Stimulated activated effector memory CD8-positive, alpha-beta T cell treated with anti-CD3 and anti-CD28 coated beads, Interleukin-12 subunit alpha, Interleukin-12 subunit beta, amount 100 ng/mL, for 72 hours (primary cell): ENCODE data around the gene TTC6.
"Not testable (repeated sequence)": the region's sequence is repeated elsewhere in the genome, so short reads cannot be mapped to it uniquely, and the experiment has no call there.

Experiments
- ATAC-seq: fragments of 150-1000 bp; cut with Tn5 transposase; 2 replicates; pipeline ENCODE4 v1.10.0; 2021
- DNase-seq, 2 donors: peaks; one replicate each; pipeline ENCODE4 v3.0.0; 2021 to 2022; ENCODE audit warnings: low spot score in 2 of 2
- H3K27ac Mint-ChIP-seq: one replicate; pipeline ENCODE4 v1.8.0; 2022; ENCODE audit warnings: mild to moderate bottlenecking, mixed read lengths
- H3K36me3 Mint-ChIP-seq: one replicate; pipeline ENCODE4 v1.8.0; 2022; ENCODE audit warnings: mild to moderate bottlenecking, mixed read lengths
- H3K4me1 Mint-ChIP-seq: one replicate; pipeline ENCODE4 v1.8.0; 2022; ENCODE audit warnings: mixed read lengths
- H3K4me3 Mint-ChIP-seq: one replicate; pipeline ENCODE4 v1.8.0; 2022; ENCODE audit warnings: mild to moderate bottlenecking, mixed read lengths
- H3K9me3 Mint-ChIP-seq: one replicate; pipeline ENCODE4 v1.8.0; 2022; ENCODE audit warnings: mixed read lengths

TTC6 gene, protein sequence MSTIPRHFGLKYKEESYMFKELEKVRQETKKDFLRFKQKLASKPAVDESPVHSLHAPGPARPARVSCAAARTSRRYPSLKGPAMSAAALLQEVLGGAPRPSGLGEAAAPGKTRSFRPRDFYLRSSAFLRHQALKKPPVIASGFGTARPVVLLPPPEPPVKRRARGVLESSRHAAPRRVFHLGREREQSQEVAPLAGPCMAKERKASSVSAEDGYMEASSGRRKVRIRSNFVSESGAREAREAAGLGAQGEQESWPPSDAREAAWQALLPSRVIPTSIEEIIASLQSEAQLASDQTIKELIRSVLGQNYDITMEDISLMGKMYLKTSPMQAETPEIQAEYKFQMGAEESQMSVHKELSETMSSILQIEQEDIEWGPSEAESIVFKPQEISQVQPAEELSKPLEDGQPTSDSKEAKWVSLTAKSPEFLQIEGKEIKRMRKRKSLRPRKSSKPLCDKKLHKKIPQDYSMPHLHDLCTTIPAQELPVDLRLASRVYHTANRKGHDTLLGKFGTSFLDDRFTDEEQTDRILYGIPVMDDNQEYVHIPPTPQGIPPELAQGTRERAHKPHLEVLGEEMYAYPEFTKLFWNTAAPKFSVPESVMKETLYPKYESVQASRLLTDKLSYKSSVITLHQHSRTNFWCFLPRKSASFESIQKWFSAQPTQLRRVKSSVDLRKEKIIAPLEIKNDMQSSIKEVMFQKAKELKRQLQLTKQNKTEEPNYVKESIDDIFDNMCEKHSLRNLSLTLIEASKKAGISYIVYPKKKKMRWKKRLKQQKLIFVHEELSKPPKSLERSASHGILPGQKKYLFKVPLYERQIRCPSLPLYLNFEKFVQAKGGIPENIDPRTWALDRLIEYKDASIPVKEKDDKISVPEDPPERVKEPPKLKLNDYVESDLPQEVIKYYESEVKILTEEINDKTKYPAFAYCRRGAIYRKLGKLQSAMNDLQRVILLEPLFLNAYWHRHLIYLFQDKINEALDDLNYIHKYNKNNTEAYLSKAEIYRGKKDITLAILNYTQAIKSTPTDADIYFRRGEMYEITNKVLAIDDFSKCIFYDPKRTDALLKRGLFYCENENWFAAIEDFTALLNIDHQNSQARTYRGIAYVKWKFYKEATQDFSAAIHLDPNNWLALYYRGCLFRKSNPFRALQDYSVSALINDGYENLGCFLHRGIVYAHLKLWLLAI (N-terminal part only)

DNA sequence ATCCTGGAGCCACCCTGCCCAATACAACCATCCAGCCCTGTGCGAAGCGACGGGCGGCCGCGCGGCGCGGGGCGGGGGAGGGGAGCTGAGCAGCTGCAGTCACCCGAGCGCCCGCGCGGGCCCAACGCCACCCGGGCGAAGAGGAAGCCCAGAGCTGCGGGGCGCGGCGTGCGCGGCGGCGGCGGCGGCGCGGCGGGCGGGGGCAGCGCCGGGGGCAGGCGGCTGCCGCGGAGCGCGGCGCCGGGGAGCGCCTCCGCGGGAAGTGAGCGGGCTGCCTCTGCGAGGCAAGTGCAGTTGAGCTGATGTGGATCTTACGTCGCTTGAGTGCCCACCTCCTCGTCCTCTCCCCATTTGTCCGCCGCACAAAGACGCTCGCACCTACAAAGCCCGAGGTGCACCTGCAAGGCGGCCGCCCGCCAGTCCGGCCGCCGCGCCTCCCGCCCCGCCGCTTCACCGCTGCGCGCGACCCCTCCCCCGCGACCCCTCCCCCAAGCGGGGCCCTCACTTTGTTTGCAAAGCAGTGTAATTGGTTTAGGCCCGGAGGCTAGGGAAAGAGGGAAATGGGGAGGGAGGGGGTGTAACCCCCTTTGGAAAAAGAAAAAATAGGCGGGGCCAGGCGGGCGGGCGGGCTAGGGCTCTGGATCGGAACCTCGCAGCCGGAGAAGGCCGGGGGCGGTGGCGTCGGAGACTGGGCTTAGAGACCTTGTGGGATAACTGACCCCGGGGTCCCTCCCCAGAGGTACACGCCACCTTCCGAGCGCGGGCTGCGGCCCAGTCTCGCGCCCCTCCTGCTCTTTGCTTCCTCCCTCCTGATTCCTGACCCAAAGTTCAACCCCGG lies at the start of gene TTC6, which contains the start of gene FOXA1:
Gene TTC6, plus strand, starts transcription at position 659 of the 838 bp plus-strand sequence. CDS start 26,436 bp downstream, outside the sequence.
Gene FOXA1, minus strand, starts transcription at position 279 of the 838 bp plus-strand sequence. Its CDS starts 277 bp downstream, at position 2.
- DNase-seq (no peak), ATAC-seq (no peak)
- Mint-ChIP-seq H3K4me1 (peaks cover 15% of the 10 kb centered on the region), H3K27ac (peak within 1 kb of the TSS; percentile 36), H3K9me3 (peaks cover 9% of the 10 kb centered on the region), H3K4me3 (peak within 1 kb of the TSS; percentile 48), H3K36me3 (peaks cover 5% of the 10 kb centered on the region)

DNA sequence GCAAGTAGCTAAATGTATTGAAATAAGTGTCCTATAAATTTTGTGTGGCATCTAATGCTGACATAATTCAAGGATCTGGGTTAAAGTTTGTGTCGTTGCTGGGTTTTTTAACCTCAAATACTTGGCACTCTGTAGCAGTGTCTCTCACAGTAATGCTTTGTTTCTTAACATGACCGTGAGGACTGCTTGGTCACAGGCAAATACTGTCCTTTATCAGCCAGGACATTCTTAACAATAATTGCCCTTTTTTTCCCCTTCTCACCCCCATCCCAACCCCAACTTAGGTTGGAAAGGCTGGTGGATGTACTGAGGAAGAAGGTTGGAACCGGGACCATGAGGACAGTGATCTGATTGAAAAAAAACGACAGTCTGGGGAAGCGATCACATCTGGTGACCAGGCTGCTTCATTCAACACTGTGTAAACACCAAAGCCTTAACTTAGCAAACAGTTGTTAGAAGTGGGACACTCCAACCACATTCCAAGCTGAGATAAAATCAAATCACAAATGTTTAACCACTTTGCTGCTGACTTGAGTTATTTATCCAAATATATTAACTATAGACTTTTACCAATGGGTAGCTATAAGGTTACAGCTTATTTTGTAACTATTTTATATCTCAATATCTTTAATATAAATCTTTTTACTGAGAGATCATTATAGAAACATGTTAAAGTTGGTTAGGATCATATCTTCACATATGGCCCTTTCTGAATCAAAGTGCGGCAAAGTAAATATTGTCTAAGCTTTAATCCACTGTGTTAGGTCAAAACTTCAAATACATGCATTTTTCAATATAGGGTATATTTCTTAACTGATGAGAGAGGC lies 48.6 kb upstream of the TTC6 start:
- no peak overlapping the region for H3K27ac Mint-ChIP-seq
- no peak overlapping the region for H3K4me3 Mint-ChIP-seq
- no peaks in the 10 kb centered on the region for H3K36me3 Mint-ChIP-seq
- no peaks in the 10 kb centered on the region for H3K4me1 Mint-ChIP-seq
- DNase-seq (no peak), ATAC-seq (no peak)
- H3K9me3 Mint-ChIP-seq: peaks cover 3% of the 10 kb centered on the region

DNA sequence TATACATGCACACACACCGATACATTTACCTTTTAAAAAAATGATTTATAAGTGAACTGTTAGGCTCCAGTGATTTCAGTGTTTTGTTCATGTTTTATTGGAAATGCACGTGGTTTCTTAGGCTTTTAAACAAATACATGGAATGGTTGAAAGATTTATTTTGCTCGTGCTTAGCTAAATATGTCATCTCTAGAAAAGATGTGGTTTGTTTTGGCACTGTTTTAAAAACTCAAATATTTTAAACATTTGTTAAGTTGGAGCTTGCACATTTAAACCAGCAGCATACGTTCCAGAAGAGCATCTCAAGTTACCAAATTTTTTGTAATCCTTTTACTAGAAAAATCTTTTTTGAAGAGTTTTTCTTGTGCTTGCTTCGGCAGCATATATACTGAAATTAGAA lies 44.9 kb upstream of the TTC6 start:
- Mint-ChIP-seq H3K4me3 (no peak overlapping the region), H3K36me3 (no peaks in the 10 kb centered on the region), H3K4me1 (no peaks in the 10 kb centered on the region), H3K9me3 (peaks cover 14% of the 10 kb centered on the region), H3K27ac (no peak overlapping the region)
- no peak for ATAC-seq
- DNase-seq: no peak

DNA sequence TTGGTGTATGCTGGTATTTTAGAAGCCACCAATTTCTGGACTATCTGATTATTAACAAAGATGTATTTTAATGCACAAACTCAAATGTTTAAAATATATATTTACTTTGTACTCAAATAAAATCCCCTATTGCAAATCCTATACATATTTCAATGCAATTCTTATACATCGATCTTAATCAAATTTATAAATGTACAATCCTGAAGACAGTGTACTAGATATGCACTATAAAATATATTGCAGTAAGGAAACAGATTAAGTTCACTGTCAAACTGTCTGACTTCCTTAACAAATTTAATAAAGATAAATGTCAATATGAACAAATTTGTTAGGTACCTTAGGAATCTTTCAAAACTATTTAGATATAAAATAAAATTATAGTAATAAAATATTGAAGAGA lies 44.3 kb upstream of the TTC6 start:
- Mint-ChIP-seq H3K36me3 (no peaks in the 10 kb centered on the region), H3K27ac (no peak overlapping the region), H3K4me3 (no peak overlapping the region), H3K9me3 (peaks cover 14% of the 10 kb centered on the region), H3K4me1 (no peaks in the 10 kb centered on the region)
- DNase-seq (no peak), ATAC-seq (no peak)

DNA sequence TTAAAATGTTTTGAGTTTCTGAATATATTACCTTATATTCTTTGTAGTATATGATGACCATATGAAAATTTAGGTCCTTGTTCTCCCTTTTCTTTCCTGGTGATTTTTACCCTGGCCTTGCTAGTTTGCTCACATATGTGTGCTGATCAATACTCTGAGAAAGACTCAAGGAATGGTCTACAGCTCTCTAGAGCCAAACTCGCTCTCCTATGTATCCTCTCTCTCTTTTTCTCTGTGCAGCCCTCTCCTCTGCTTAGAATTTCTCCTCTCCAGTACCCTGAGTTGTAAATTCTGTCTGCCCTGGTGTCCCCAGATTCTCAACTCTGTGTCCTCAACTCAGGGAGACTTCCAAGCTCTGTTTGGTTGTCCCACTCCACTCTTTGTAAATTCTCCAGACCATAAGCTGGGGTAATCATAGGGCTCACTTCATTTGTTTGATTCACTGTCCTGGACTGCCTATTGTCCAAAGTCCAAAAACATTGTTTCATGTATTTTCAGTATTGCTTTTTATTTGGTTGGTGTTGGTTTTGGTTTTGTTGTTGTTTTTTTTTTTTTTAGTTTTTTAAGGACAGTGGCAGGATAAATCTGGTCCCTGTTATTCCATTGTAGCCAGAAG lies 41.4 kb upstream of the TTC6 start:
- Mint-ChIP-seq H3K9me3 (peaks cover 25% of the 10 kb centered on the region), H3K4me1 (no peaks in the 10 kb centered on the region), H3K4me3 (no peak overlapping the region), H3K27ac (no peak overlapping the region), H3K36me3 (no peaks in the 10 kb centered on the region)
- no peak for ATAC-seq
- DNase-seq: no peak

DNA sequence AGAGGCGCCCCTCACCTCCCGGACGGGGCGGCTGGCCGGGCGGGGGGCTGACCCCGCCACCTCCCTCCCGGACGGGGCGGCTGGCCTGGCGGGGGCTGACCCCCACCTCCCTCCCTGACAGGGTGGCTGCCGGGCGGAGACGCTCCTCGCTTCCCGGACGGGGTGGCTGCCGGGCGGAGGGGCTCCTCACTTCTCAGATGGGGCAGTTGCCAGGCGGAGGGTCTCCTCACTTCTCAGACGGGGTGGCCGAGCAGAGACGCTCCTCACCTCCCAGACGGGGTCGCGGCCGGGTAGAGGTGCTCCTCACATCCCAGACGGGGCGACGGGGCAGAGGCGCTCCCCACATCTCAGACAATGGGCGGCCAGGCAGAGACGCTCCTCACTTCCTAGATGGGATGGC lies 39.8 kb upstream of the TTC6 start:
- not testable (repeated sequence) for H3K27ac Mint-ChIP-seq, ATAC-seq, H3K4me1 Mint-ChIP-seq, DNase-seq, H3K4me3 Mint-ChIP-seq, H3K36me3 Mint-ChIP-seq
- peaks cover 25% of the 10 kb centered on the region for H3K9me3 Mint-ChIP-seq

DNA sequence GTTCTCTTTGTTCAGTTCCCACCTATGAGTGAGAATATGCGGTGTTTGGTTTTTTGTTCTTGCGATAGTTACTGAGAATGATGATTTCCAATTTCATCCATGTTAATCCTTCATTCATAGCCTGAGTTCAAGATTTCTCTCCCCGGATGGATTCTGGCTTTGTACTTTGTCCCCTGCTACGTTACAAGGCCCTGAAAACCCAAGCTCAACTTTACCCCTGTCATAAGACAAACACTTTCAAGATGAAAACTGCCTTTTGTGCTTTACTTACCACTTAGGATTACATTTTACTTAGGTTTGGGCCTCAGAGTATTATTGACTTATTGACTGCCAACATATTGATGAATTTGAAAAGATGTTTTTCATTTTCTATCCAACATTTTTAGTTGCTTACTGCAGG lies 36.7 kb upstream of the TTC6 start:
- DNase-seq (no peak), ATAC-seq (no peak)
- Mint-ChIP-seq H3K36me3 (no peaks in the 10 kb centered on the region), H3K27ac (no peak overlapping the region), H3K9me3 (peaks cover 18% of the 10 kb centered on the region), H3K4me3 (no peak overlapping the region), H3K4me1 (no peaks in the 10 kb centered on the region)

DNA sequence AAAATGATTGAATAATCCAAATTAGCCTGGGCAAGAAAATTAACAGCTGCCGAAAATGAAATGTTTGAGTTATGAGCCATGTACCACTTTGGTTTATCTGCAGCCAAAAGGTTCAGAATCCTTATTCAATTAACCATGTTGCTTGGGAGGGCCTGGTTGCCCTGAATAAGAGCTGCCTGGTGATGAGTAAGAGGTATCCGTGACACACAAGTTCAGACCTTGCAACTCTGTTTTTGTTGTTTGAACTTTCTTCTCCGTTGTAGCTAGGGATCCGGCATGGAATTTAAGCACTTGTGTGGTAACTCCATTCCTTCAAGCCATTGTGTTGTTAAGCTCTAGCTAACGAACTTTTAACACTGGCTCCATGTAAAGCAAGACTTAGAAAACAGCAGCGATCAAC lies 36.0 kb upstream of the TTC6 start:
- ATAC-seq (no peak), DNase-seq (no peak)
- H3K4me3 Mint-ChIP-seq: no peak overlapping the region
- no peaks in the 10 kb centered on the region for H3K4me1 Mint-ChIP-seq
- H3K27ac Mint-ChIP-seq: no peak overlapping the region
- peaks cover 12% of the 10 kb centered on the region for H3K9me3 Mint-ChIP-seq
- H3K36me3 Mint-ChIP-seq: no peaks in the 10 kb centered on the region

DNA sequence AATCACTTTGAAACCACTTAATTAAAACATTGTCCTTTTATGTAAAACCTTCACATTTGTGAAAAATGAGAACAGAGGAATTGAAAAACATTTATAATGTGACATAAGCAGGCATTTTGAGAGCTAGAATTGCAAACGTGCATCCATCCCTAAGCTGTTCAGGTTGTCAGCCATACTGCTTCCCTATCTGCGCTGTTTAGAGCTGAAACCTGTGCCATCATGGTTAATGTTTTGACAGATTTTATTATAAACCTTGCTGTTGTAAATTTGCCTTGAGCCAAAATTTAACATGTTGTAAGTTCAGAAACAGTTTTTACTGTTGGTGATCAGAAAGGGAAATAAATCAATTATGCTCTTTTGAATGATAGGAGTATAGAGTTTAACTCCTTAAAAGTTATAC lies 32.2 kb upstream of the TTC6 start:
- H3K4me3 Mint-ChIP-seq: no peak overlapping the region
- no peaks in the 10 kb centered on the region for H3K36me3 Mint-ChIP-seq
- H3K9me3 Mint-ChIP-seq: peaks cover 5% of the 10 kb centered on the region
- DNase-seq: no peak
- no peak for ATAC-seq
- no peaks in the 10 kb centered on the region for H3K4me1 Mint-ChIP-seq
- H3K27ac Mint-ChIP-seq: no peak overlapping the region

DNA sequence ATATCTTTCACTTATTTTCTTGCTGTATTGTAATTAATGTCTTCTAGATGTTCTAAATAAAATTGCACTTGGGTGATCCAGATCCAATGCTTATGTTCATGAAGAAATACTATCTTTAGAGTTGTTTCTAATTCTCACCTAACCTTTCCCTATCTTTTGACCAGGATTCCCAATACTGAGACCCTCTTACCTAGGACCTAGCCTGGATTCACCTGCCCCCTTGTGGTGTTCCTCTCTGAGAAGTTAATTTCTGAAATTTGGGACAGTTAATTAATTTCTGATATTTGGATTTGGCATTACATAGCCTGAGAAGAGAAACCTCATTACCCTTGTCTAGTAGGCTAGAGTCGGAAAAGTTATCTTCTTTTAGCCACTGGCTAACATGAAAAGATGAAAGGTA lies 29.9 kb upstream of the TTC6 start:
- no peaks in the 10 kb centered on the region for H3K4me1 Mint-ChIP-seq
- H3K36me3 Mint-ChIP-seq: no peaks in the 10 kb centered on the region
- DNase-seq: no peak
- no peak for ATAC-seq
- H3K27ac Mint-ChIP-seq: no peak overlapping the region
- peaks cover 4% of the 10 kb centered on the region for H3K9me3 Mint-ChIP-seq
- H3K4me3 Mint-ChIP-seq: no peak overlapping the region

DNA sequence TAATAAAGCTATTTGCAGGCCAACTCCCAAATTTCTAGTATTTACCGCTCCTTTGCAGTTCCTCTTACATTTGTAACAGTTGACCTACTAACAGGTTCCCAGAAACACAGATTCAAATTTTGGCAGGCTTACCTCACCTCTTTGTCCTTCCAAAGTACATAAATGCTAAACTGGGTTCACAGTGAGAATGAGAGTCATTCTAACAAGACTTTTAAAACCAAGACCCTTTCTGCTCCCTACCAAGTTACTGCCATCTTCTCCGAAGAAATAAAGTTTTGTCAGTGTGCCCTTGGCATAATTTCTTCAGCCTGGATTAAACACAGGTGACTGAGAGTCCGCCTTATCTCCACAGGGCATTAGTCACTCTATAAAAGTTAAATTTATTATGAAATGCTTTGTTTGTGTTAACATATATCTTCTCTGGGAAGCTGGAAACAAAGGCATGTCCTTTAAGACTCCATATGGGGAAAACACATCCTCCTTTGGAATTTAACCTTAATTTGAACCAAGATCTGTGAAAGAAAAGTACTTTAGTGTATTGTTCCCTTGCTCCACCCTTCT lies 28.5 kb upstream of the TTC6 start:
- peaks cover 11% of the 10 kb centered on the region for H3K9me3 Mint-ChIP-seq
- H3K4me1 Mint-ChIP-seq: no peaks in the 10 kb centered on the region
- no peaks in the 10 kb centered on the region for H3K36me3 Mint-ChIP-seq
- DNase-seq (no peak), ATAC-seq (no peak)
- H3K27ac Mint-ChIP-seq: no peak overlapping the region
- no peak overlapping the region for H3K4me3 Mint-ChIP-seq

DNA sequence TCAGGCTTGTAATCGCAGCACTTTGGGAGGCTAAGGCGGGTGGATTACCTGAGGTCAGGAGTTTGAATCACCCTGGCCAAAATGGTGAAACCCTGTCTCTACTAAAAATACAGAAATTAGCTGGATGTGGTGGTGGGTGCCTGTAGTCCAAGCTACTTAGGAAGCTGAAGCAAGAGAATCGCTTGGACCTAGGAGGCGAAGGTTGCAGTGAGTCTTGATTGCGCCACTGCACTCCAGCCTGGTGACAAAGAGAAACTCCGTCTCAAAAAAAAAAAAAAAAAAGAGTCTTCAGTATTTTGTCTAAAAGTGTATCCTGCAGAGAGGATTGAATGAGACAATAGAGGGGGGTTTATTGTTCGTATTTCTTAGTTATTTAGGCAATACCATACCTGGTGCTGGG lies 25.7 kb upstream of the TTC6 start:
- Mint-ChIP-seq H3K4me3 (no peak overlapping the region), H3K4me1 (no peaks in the 10 kb centered on the region)

DNA sequence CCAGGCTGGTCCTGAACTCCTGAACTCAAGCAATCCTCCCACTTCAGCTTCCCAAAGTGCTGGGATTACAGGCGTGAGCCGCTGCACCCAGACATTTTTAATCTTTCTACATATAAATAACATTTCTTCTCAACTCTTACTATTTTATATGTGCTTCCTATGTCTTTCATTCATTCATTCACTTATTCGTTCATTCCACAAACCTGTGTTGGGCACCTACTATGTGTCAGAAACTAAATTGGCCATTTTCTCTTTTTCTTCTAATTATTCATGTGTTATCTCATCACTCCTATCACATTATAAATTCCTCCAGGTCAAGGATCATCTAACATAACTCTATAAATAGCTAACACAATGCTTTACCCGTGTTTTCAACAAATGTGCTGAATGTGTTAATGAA lies 24.0 kb upstream of the TTC6 start:
- Mint-ChIP-seq H3K4me3 (no peak overlapping the region), H3K27ac (no peak overlapping the region), H3K9me3 (peaks cover 23% of the 10 kb centered on the region), H3K36me3 (no peaks in the 10 kb centered on the region), H3K4me1 (no peaks in the 10 kb centered on the region)
- ATAC-seq (no peak), DNase-seq (no peak)

More for the DNA sequence above, 25.7 kb upstream of the TTC6 start:
- Mint-ChIP-seq H3K9me3 (peaks cover 18% of the 10 kb centered on the region), H3K27ac (no peak overlapping the region), H3K36me3 (no peaks in the 10 kb centered on the region)
- no peak for DNase-seq
- ATAC-seq: no peak
